GM19035 (cell line): ENCODE measurements around the gene CABLES2.
"Not testable (repeated sequence)": the region's sequence is repeated elsewhere in the genome, so short reads cannot be mapped to it uniquely, and the experiment has no call there.

Source experiments
- ATAC-seq: cut with Tn5 transposase; IDR thresholded peaks from one replicate; pipeline ENCODE4 v1.9.1; 2021; ENCODE audit not compliant: unreplicated experiment

The CABLES2 gene

DNA sequence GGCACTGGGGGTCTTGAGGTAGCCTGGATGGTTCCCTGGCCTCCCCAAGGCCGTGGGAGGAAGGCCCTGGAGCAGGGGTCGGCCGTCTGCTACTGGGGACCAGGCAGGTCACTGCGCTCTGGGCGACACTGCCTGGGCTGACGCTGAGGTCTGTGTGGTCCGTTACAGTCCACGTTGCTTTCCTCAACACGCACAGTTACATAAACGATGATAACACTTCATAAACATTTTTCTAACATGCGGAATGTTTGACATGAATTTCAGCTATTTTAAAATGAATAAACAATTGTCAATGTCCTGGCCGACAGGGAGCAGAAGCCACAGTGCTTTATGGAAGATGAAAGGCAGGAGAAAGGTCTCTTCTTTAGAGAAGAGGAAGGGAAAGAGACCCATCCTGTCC is 30.4 kb upstream of the CABLES2 start:
- ATAC-seq, result no peak

DNA sequence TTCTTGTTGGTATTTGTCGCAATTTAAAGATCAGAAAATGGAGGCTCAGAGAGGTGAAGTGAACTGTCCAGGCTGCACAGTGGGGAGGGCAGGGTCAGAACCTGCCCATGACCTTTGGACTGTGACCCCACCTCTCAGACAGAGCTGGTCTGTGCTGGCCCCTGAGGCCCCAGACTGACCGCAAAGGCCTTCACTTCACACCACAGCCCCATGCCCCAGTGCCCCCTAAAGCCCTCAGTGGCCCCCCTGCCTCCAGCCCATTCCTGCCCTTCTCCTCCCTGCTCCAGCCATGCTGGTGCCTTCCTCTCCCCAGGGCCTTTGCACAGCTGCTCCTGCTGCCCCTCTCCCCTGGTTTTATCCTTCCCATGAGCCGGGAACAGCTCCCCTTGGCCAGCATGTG is 29.6 kb upstream of the CABLES2 start:
- no peak for ATAC-seq

DNA sequence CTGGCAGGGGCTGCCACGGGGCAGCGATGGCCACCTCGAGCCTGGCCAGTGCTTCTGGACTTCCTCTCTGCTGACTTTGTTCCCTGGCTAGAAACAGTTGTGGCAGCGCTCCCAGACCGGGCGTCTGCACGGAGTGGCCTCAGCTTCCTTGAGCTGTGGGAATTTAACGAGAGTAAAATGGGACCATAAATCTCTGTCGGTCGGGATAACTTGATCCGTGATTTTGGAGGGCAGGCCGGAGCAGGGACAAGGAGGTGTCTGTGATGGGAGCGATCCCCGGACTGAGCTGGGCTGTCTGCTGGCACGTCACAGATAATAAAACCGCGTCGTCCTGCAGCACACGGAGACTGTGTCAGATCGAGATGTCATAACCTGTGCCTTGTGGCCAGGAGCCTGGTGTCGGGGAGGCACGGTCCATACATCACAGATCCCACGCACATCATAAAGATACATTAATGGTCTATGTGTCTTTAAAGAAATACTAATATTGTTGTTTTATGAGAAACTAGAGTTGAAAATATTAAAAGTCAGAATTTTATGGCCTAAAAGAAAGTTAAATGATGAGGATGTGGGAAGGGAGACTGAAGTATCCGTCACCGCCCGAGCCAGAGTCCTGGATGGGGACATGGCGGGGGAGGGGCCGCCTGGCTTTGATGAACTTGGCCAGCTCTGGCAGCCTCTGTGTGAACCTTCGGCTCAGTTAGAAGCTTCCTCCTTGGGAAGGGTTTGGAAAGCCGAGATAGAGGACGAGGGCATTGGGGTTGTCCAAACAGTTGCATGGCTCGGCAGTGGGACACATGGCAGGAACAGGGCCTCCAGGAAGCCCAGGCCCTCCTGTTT is 26.8 kb upstream of the CABLES2 start:
- ATAC-seq, result no peak

DNA sequence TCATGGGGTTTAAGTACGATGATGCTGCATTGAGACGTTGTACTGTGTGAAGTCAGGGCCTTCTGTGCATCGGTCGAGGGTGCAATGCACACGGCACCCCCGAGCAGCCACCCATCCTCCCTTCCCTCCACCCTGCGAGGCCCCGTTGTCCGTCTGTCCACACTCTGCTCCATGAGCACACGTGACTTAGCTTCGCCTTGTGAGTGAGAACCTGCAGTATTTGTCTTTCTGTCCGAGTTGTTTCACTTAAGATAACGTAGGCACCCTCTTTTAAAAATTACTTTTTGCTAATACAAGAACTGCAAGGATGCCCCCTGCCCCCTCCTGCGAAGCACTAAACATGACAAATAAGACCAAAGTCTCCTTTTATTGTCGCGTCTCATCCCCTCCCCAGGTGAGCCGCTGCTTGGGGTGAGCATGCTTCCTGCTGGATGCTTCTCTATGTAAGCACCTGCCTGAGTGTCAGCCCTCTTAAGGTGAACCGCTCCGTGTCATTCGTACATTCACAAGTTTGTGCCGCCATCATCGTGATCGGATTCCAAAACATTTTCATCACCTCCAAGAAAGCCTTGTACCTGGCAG is 23.9 kb upstream of the CABLES2 start:
- no peak for ATAC-seq

DNA sequence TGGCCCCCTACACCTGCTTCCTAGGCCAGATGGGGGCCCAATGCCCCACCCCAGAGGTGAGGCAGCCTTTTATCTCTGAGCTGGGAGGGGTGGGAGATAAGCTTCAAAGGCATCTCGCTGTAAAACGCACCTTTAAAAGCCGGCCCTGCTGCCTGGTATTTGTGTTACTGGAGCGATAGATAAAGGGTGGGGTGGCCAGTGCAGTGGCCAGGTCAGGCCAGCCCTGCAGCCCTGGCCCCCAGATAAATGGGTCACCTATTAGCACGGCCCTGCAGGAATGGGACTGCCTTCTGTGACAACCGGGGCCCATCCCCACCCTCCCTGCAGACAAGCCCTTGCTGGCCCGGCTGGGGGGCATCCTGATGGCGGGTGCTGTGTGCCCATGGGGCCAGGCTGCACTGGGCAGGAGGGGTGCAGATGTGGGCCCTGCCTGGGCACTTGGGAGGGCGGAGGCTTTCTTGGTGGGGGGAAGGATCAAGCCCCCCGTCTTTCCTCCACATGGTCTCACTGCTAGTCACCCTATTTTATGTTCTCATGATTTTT is 23.3 kb upstream of the CABLES2 start:
- no peak for ATAC-seq

DNA sequence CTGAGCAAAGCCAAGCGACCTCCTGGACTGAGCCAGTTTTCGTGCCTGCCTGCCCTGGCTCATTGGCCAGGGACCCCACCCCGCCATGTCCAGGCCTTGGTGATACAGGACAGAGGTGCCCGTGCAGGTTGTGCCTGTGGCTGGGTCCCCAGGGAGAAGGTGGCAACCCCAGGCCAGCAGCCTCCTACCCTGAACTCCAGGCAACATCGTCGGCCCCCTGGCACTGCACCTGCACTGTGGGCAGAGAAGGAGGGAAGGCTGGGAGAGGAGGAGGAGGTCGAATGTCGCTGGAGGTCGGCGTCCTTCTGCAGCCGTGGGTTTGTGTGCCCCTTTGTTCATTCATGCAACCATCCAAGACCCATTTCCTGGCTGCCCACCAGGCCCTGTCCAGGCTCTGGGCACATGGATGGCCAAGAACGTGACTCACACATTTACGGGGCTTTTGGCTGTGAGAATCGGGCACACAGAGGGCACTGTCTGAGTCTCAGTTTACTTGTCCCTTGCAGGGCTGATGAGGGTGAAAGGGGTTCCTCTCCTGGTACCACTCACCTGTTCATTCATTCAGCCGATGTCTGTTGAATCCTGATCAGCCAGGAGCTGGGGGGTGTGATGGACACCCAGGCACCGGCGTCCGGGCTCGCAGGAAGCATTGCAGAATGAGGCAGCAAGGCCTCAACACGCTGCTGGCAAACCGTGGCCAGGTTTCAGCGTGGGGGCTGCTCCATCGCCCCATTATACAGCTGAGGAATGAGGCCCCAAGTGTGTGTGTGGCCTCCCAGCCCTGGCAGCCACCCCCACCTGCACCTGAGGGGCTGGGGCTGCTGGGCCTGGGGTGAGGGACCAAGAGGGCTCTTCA is 22.6 kb upstream of the CABLES2 start:
- no peak for ATAC-seq

DNA sequence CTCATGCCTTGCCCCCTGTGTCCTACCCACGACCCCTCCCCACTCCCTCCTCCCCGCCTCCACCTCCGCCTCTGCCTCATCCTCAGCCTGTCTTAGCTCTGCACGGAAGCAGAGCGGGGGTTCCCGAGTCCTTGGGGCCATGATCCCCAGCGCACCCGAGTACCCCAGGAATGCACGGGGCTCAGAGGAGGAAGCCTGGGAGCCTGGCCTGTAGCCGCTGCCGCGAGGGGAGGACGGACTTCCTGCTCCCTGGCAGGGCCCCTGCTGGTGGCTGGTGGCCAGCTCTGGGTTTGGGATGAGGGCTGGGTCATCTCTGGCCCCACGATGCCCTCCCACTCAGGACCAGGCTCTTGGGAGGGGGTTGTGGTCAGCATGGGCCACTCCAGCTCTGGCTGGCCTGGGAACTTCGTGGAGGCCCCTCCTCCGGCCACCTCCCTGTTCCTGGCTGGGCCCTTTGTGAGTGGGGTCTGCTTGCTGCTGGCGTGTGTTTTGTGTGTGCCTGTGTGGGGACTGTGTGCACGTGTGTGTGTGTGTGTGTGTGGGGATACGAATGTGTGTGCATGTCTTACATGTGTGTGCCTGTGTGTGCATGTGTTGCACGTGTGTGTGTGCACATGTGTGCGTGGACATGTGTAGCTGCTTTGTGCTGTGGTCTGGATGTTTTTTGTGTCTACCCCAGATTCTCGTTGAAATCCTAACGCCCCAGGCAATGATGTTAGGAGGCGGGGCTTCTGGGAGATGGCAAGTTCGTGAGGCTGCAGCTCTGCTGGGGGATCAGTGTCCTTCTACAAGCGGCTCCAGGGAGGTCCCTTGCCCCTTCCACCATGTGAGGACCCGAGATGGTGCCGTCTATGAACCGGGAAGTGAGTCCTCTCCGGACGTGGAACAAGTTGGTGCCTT is 21.6 kb upstream of the CABLES2 start:
- ATAC-seq, result no peak

DNA sequence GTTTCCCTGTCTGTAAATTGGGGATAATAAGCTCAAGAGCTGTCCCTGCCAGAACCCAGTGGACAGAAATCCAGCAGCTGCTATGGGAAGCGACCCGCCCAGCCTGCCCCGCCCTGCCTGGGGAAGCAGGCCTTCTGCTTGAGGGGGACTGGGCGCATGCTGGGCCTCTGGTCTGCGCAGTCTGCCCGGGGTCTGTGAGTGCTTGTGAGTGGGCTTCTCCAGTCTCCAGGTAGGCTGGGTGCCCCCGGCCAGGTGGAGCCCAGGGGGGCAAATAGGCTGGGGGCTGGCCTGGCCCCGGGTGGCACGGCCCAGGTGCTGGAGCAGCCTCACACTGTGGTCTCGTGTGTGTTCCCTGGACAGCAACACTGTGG is 20.9 kb upstream of the CABLES2 start:
- no peak for ATAC-seq

DNA sequence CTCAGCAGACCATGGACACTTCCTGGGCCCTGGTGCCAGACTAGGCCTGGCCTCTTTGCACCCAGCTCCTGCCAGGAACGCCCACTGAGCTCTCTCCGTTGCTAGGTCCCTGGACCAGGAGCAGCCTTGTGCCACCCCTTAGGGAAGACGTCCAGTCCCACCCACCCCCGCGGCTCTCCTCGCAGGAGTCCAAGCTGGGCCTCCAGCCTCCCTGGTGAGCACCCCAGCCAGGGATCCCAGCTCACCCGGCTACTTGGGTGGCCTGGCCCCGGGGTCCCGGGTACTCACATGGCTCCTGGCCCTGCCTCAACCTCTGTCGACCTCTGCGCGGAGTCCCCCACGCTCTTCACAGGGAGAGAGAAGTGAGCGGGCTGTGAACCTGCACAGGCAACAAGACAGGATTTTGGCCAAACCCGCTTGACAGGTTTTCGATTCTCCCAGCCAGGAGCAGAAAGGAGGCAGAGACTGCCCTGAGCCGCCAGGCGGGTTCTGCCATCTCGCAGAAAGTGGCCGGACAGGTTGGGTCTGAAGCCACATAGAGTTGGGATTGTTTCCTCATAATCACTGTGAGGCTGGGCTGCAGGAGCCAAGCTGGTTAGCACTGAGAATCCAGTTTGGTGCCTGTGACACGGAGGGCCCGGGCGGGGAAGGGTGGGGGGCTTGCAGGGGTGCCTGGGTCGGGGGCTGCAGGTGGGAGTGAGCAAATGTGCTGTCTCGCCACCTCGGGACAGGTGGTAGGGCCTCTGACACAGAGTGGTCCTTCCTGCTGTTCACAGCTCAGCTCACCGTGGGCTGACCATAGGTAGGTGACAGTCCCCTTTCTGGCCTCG is 20.3 kb upstream of the CABLES2 start, which contains the start of gene RBBP8NL:
TSS of gene RBBP8NL (minus strand) at position 368 of the 830 bp plus-strand sequence. CDS start 7,892 bp downstream, outside the sequence.
- ATAC-seq, result no peak

DNA sequence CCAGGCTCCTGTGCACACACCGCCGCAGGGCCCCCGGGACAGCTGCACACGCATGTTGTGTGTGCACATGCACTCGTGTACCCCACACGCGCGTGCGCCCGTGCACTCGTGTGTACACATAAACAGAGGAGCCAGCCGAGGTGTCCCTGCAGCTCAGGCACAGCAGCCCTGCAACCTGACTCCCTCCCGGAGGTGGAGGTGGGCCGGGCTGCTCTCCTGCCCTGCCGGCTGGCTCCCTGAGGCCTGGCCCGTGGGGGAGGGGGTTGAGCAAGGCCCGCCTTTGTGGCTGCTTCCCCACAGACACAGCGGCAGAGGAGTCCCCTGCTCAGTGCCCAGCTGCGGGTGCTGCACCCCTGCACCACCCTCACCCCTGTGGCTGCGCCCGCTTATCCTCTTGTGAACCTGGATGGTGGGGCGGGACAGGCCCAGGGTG is 19.6 kb upstream of the CABLES2 start:
- ATAC-seq, result no peak

DNA sequence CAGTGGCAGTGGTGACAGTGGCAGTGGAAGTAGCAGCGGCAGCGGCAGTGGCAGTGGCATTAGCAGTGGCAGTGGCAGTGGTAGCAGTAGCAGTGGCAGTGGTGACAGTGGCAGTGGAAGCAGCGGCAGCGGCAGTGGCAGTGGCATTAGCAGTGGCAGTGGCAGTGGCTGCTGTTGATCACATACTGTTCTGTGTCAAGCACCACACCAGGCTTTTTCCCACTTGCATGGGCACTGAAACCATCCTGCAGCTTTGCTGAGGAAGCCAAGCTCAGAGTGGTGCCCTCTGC is 18.9 kb upstream of the CABLES2 start:
- not testable (repeated sequence) for ATAC-seq

DNA sequence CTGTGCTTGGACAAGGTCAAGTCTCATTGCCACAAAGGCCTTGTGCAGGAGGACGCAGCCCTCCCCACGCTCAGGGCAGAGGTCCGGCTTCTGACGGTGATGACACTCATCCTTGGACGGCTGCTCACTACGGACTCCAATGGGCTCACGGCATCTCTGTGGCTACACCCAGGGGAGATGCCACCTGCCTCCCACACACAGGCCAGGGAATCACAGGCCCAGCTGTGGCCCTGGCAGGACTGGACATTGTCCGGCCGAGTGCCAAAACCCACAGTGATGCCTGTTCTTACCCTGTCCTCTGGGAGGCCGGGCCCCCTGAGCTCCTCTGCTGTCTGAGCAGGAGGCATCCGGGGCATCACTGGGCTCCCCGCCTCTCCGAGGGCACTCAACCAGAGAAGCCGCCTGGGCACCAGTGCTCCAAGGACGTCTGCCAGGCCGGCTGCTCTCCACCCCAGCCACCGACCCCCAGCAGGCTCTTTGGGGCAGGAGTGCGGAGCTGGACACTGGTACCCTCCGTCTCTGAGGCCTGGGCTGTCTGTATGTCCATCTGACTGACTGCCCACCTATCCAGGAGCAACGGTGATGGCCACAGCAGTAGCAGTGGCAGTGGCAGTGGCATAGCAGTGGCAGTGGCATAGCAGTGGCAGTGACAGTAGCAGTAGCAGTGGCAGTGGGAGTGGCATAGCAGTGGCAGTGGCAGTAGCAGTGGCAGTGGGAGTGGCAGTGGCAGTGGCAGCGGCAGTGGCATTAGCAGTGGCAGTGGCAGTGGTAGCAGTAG is 18.4 kb upstream of the CABLES2 start:
- no peak for ATAC-seq

DNA sequence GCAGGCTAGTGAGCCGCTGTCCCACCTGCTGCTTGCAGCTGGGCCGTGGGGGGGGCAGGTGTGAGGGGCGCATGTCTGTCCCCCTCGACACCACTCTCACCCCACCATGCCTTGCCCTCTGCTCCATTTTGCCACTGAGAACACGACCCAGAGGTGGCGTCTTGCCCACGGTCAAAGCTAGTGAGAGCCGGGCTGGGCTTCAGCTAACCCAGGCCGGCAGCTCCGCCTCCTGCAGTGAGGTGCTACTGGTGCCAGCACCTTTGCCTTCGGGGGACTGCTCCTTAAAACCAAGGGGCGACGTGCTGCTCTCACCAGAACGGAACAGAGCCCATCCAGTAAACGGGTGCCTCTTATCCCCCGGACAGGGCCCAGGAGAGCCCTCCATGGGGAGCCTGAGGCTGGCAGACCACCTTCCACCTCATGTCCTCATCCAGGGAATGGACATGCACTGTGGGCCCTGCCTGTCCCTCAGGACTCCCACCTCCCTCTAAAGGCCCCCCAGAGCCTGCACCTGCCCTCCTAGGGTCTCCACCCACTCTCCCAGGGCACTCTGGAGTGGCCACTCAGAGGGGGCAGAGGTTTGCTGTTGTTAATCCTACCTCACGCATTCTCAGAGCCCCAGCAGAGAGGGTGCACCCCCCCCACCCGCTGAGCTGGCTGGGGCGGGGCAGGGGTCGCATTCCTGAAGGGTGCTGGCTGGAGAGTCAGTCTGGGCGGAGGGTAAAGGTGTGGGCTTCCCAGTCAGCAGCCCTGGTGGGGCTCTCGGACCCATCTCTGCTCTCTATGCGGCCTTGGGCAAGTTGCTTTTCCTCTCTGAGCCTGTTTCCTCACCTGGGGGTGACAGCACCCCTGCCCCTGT is 17.4 kb upstream of the CABLES2 start:
- no peak for ATAC-seq

DNA sequence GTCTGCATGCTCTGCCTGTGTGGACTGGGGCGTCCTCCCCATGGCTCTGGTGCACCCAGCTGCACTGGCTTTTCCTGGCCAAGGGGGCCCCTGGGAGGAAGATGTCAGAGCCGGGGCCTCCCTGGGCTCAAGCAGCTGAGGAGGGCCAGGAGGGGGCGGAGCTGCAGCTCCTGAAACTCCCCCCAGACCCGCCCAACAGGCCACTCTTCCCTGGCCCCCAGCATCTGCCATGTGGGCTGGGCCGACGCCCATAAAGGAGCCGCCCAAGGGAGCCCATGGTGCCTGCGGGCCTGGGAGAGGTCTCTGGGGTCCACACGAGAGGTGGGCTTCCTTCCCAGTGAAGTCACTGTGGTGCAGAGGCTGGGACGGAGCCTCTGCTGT is 16.2 kb upstream of the CABLES2 start:
- ATAC-seq, result no peak

DNA sequence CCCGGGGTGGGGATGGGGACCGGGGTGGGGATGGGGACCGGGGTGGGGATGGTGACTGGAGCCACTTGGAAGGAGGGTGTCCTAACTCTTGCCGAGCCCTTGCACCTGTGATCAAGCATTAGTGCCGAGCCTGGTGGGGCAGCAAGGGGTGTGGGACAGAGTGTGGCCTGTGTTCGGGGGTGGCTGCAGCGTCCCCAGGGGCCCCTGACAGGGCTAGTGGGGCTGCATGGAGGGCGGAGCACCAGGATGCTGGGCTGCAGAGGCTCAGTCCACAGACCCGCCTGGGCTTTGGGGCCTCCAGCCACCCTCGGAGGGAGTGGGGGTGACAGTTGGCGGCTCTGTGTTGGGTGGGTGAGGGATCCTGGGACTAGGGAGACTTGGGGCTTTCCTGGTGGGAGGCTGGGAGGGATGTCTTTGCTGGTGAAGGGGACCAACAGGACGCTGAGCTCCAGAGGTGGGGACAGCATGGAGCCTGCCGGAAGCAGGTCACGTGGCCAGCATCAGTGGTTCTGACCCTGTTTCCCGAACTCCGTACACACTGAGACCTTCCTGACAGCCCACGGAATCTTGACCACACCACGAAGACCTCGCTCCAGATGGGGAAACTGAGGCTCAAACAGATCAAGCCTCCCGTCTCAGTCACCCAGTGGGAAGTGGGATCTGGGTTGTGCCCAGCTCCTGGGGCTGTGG is 15.7 kb upstream of the CABLES2 start:
- no peak for ATAC-seq

DNA sequence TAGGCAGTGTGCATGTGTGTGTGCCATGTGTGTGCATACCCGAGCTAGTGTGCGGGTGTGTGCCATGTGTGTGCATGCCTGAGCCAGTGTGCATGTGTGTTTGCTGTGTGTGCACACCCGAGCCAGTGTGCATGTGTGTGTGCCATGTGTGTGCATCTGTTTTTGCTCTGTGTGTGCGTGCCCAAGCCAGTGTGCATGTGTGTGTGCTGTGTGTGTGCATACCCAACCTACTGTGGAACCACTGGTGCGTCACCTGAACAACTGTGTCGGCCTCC is 14.6 kb upstream of the CABLES2 start:
- ATAC-seq, result no peak

DNA sequence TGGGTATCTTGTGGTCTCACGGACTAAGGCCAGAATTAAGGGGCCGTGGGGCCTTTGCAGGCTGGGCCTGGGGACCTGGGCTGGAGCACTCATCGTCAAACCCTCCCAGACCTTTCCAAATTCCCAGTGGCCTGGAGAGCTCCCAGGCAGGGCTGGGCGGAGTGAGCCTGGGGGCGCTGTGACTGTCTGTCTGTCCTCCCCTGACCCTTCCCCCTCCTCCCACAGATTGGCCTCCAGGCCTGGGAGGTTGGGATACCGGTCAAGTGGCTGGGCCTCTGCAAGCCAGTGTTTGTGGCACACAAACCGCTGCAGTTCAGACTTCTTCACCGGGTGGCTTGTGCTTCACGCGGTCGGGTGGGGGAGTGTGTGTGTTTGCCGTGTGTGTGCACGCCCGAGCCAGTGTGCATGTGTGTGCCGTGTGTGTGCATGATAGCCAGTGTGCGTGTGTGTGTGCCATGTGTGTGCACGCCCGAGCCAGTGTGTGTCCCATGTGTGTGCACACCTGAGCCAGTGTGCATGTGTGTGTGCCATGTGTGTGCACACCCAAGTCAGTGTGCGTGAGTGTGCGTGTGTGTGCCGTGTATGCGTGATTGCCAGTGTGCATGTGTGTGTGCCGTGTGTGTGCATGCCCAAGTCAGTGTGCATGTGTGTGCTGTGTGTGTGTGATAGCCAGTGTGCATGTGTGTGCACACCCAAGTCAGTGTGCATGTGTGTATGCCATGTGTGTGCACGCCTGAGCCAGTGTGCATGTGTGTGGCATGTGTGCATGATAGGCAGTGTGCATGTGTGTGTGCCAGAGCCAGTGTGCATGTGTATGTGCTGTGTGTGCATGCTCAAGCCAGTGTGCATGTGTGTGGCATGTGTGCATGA is 14.0 kb upstream of the CABLES2 start:
- ATAC-seq, result no peak
